Mucosa of gallbladder (tissue), 1 donor: ENCODE measurements around the gene EFNB3. TPM values are rescaled to one million over a fixed set of nuclear protein-coding genes. Genes with fewer than 3 reads are reported as not detected.

ENCODE experiments used
- DNase-seq: peaks from one replicate; pipeline ENCODE4 v3.0.0-alpha.2; 2020; ENCODE audit warnings: low spot score
- total RNA-seq: library from RNA; stranded (reverse); gene quantifications from one replicate; pipeline ENCODE4 v1.2.1, GENCODE V29; 2021
- donor health status: DM: no; HTN: no; CAD: no.

Gene EFNB3
- total RNA-seq, 1 donor from 2014 or later, result 1.6 TPM

- DNase-seq, result peak; percentile 67
Measured at GRCh38 chr17:7716901-7717755, 12.1 kb downstream of the EFNB3 start, which contains the start of gene DNAH2. DNAH2 (plus strand) TSS chr17:7717744; CDS start chr17:7719735, 1,991 bp downstream.

GRCh38 chr17:7717756-7718350, 12.9 kb downstream of the EFNB3 start:
- peak; percentile 47 for DNase-seq

GRCh38 chr17:7719661-7720060, 14.7 kb downstream of the EFNB3 start:
- DNase-seq, result no peak

GRCh38 chr17:7720125-7720524, 15.1 kb downstream of the EFNB3 start:
- DNase-seq, result no peak

GRCh38 chr17:7721612-7722011, 16.6 kb downstream of the EFNB3 start:
- no peak for DNase-seq

GRCh38 chr17:7727886-7728285, 22.9 kb downstream of the EFNB3 start:
- no peak for DNase-seq

- no peak for DNase-seq
Measured at GRCh38 chr17:7729816-7730215, 24.8 kb downstream of the EFNB3 start.

GRCh38 chr17:7732981-7733539, 28.1 kb downstream of the EFNB3 start:
- DNase-seq, result no peak

GRCh38 chr17:7737601-7738000, 32.6 kb downstream of the EFNB3 start:
- DNase-seq, result no peak

- no peak for DNase-seq
Measured at GRCh38 chr17:7739746-7740145, 34.7 kb downstream of the EFNB3 start.

GRCh38 chr17:7740481-7741001, 35.5 kb downstream of the EFNB3 start:
- no peak for DNase-seq

- DNase-seq, result no peak
Measured at GRCh38 chr17:7742729-7743128, 37.7 kb downstream of the EFNB3 start.

GRCh38 chr17:7744416-7744815, 39.4 kb downstream of the EFNB3 start:
- no peak for DNase-seq

- peak; percentile 36 for DNase-seq
Measured at GRCh38 chr17:7745748-7746470, 40.9 kb downstream of the EFNB3 start.

GRCh38 chr17:7747635-7748071, 42.7 kb downstream of the EFNB3 start:
- no peak for DNase-seq

GRCh38 chr17:7748076-7748775, 43.2 kb downstream of the EFNB3 start:
- peak; percentile 13 for DNase-seq

- no peak for DNase-seq
Measured at GRCh38 chr17:7750321-7750821, 45.4 kb downstream of the EFNB3 start.

GRCh38 chr17:7754656-7755055, 49.7 kb downstream of the EFNB3 start:
- DNase-seq, result no peak

- no peak for DNase-seq
Measured at GRCh38 chr17:7755095-7755890, 50.3 kb downstream of the EFNB3 start.

GRCh38 chr17:7756968-7757367, 52.0 kb downstream of the EFNB3 start:
- no peak for DNase-seq
